Right atrium auricular region (tissue), 2 donors: ENCODE results near the gene ERCC6L. TPM values are rescaled to one million over a fixed set of nuclear protein-coding genes. Genes with fewer than 3 reads are reported as not detected.

ENCODE experiments used
- DNase-seq: peaks from one replicate; pipeline ENCODE4 v3.0.0-alpha.2; 2019; ENCODE audit warnings: low spot score
- H3K27ac ChIP-seq, 2 donors: fragments of 200-600 bp; sonication (generic); 1 replicate in 1 of 2; 2 replicates in 1 of 2; pipeline ENCODE4 v1.5.1; 2016 to 2019
- H3K27me3 ChIP-seq, 2 donors: fragments of 200-600 bp; sonication (generic); one replicate each; pipeline versions ENCODE4 v1.5.1 to v1.6.0; 2017 to 2019
- H3K36me3 ChIP-seq: fragments of 200-600 bp; sonication (generic); one replicate; pipeline ENCODE4 v1.5.1; 2016
- H3K4me1 ChIP-seq, 2 donors: fragments of 200-600 bp; sonication (generic); one replicate each; pipeline versions ENCODE4 v1.5.1 to v1.6.0; 2017 to 2019
- H3K4me3 ChIP-seq, 2 donors: fragments of 200-600 bp; sonication (generic); 1 replicate in 1 of 2; 2 replicates in 1 of 2; pipeline ENCODE4 v1.5.1; 2017 to 2019; ENCODE audit warnings: mild to moderate bottlenecking in 1 of 2, moderate library complexity in 1 of 2
- H3K9me3 ChIP-seq, 2 donors: fragments of 200-600 bp; sonication (generic); one replicate each; pipeline ENCODE4 v1.5.1; 2019
- CTCF ChIP-seq, 2 donors: fragments of 200-600 bp; sonication (generic); IDR thresholded peaks; one replicate each; pipeline ENCODE4 v1.5.1; 2019; ENCODE audit warnings: antibody characterized with exemption in 2 of 2
- total RNA-seq, 2 donors: library from RNA; depleted of rRNA; stranded (reverse); fragments of >200 nt; gene quantifications; one replicate each; pipeline ENCODE4 v1.1.0, GENCODE V29; 2016

The ERCC6L gene
- total RNA-seq, 2 donors from 2014 or later, result 0.15 TPM; not detected in 1

GRCh38 chrX:72165551-72165950 is 73.3 kb downstream of the ERCC6L start:
- Histone ChIP-seq H3K4me1 (no peaks in the 10 kb centered on the region), H3K4me3 (no peak overlapping the region), H3K27me3 (no peaks in the 10 kb centered on the region), H3K9me3 (no peaks in the 10 kb centered on the region), H3K36me3 (no peaks in the 10 kb centered on the region), H3K27ac (no peak overlapping the region)
- TF ChIP-seq CTCF (IDR thresholded peaks at IDR 0.05), result no peak
- DNase-seq, result no peak

GRCh38 chrX:72159769-72160168 is 79.1 kb downstream of the ERCC6L start:
- H3K9me3 ChIP-seq, result no peaks in the 10 kb centered on the region

GRCh38 chrX:72158773-72159172 is 80.1 kb downstream of the ERCC6L start:
- H3K27ac ChIP-seq, result no peak overlapping the region
- no peak for DNase-seq
- H3K4me1 ChIP-seq, result no peaks in the 10 kb centered on the region
- no peak overlapping the region for H3K4me3 ChIP-seq
- H3K27me3 ChIP-seq, result no peaks in the 10 kb centered on the region
- TF ChIP-seq CTCF (IDR thresholded peaks at IDR 0.05), result no peak
- no peaks in the 10 kb centered on the region for H3K9me3 ChIP-seq
- no peaks in the 10 kb centered on the region for H3K36me3 ChIP-seq

More at GRCh38 chrX:72159769-72160168, 79.1 kb downstream of the ERCC6L start:
- no peaks in the 10 kb centered on the region for H3K4me1 ChIP-seq
- no peak for DNase-seq
- no peak overlapping the region for H3K27ac ChIP-seq
- H3K4me3 ChIP-seq, result no peak overlapping the region
- H3K27me3 ChIP-seq, result no peaks in the 10 kb centered on the region
- no peak for TF ChIP-seq CTCF (IDR thresholded peaks at IDR 0.05)
- H3K36me3 ChIP-seq, result no peaks in the 10 kb centered on the region

Other genes with a start within 250 kb of the ERCC6L start
- 1 to 10 TPM; 1.5 to 3.0 TPM for gene RTL5, start 107.1 kb downstream of the ERCC6L start, total RNA-seq
- gene PIN4, start 57.3 kb downstream of the ERCC6L start, total RNA-seq, result 10 to 100 TPM in 1 of 2 donors, 1 to 10 TPM in 1; 3.9 to 11.8 TPM
- 100 to 1,000 TPM; 400 to 629 TPM for gene RPS4X, start 38.2 kb upstream of the ERCC6L start, total RNA-seq
- under 1 TPM in 1 of 2 donors, not detected in 1; 0.51 TPM for gene CITED1, start 66.9 kb upstream of the ERCC6L start, total RNA-seq